GM21390 (cell line): ENCODE measurements around the gene NPRL2.
"Not testable (repeated sequence)": the region's sequence is repeated elsewhere in the genome, so short reads cannot be mapped to it uniquely, and the experiment has no call there.

Source experiments
- ATAC-seq: cut with Tn5 transposase; IDR thresholded peaks from one replicate; pipeline ENCODE4 v1.9.1; 2021; ENCODE audit not compliant: unreplicated experiment

NPRL2 gene

DNA sequence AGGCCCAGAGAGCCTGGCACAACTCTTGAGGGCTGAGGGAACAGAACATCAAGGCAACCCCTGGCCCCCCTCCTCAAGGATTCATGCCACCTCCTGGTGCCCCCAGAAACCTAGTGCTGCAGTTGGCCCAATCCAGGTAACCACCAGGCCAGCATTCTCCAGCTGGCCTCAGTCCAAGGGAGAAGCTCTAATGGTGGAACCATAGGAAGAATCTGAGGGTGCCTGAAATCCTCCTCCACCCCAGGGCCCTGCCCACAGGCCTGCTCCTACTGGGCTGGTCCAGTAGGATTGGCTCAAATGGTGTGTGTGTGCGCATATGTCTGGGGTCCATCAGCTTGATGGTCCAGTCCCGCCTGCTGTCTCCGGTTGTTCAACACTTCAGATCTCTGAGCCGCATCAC is 35.8 kb downstream of the NPRL2 start:
- no peak for ATAC-seq

DNA sequence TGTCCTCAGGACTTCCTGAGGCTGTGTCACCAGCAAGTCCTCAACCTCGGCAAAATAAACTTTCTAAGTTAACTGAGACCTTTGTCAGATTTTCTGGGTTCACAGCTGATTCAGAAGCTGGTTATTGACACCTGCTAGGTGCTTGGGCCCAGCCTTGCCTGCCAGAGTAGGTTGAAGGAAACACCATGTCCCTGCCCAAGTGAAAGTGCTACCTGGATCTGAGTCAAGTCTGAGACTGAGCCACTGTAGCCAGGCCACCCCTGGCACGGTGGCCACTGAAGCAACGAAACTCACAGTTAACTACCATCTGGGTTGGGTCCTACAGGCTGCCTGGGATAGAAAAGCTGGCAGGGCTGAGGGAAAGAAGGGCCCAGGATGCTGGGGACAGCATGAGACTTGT is 36.2 kb downstream of the NPRL2 start:
- no peak for ATAC-seq

- ATAC-seq, result not testable (repeated sequence)
Observed at GRCh38 chr3:50312041-50312440, 38.5 kb downstream of the NPRL2 start.

- ATAC-seq, result no peak
Observed at GRCh38 chr3:50304601-50305000, 46.0 kb downstream of the NPRL2 start.

GRCh38 chr3:50303013-50303815 is 47.4 kb downstream of the NPRL2 start, which contains the start of gene HYAL1:
TSS of gene HYAL1 (minus strand) at chr3:50303574. CDS start at chr3:50302956, 618 bp downstream.
- no peak for ATAC-seq

DNA sequence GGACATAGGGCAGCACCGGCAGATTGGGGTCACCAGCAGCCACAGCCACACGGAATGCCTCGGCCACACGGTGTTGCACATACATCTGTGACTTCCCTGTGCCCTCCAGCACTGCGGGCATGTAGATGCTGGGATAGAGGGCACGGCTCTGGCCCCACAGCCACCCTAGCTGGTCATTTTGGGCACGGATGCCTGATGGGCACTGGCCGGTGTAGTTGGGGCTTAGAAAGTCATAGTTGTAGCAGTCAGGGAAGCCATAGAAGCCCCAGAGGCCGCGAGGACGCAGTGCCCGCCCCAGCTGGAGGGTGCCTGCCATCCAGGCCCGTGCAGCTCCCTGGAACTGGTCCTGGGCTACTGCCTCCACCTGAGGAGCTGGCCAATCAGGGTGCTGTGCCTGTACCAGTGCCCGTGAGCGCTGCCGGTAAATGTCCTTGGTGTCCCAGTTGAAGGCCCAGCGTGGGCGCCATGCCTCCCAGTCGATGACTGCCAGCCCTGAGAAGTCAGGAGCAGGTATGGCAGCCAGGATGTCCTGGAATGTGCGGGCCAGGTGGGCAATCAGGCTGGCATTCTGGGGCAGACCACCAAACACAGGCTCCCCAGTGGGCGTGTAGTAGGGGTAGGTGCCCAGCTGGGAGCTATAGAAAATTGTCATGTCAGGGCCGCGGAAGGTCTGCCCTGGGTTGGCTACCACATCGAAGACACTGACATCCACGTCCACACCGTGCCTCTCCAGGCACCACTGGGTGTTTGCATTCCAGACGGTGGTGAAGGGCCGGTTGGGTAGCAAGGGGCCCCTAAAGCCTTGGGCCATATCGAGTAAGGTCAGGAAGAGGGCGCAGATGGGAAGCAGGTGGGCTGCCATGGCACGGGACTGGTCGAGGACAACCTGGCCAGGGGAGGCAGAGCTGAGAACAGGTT is 48.2 kb downstream of the NPRL2 start:
- ATAC-seq, result no peak

- ATAC-seq, result no peak
Observed at GRCh38 chr3:50300681-50301254, 49.8 kb downstream of the NPRL2 start.

GRCh38 chr3:50299929-50300680 is 50.5 kb downstream of the NPRL2 start:
- no peak for ATAC-seq

- no peak for ATAC-seq
Observed at GRCh38 chr3:50299638-50299928, 51.0 kb downstream of the NPRL2 start.

DNA sequence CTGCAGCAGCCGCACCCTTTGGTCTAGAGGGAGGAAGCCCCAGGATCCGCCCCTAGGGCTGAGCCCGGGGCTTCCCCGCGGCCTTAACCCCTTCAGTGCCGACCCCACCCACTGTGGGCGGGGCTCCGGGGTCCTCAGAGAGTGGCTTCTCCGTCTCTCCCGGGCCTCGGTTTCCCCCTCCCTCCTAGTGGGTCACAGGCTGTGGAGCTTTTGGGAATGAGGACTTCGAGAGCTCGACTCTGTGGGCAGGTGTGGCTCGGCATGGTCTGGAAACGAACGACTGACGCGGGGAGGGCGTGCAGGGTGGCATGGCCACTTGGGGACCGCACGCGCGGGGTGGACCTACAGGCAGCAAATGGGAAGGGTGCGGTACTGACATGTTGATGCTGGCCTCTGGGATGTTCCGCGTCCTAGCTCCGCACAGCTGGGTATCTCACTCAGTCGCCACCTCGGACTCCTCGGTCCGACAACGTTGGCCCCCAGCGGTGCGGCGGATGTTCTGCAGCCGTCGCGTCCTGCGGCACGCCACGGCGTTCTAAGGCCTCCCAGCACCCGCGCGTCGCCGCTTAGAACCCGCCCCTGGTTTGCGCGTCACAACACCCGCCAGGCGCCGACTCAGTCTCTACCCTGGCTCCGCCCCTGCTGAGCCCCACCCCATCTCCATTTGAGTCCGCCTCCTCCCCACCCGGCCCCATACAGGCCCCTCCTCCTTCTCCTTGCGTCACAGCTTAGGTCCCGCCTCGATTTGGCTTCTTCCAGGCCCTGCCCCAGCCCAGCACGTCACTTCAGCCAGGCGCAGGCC is 51.5 kb downstream of the NPRL2 start, which contains the start of the genes HYAL3 and NAA80:
Gene HYAL3, minus strand, starts transcription at position 570 of the 802 bp plus-strand sequence. CDS start 3,803 bp downstream, outside the sequence.
Gene NAA80, minus strand, starts transcription at position 570 of the 802 bp plus-strand sequence. CDS start 1,942 bp downstream, outside the sequence.
- peak; percentile 84 for ATAC-seq

GRCh38 chr3:50297896-50298725 is 52.5 kb downstream of the NPRL2 start:
- no peak for ATAC-seq

GRCh38 chr3:50297384-50297775 is 53.2 kb downstream of the NPRL2 start:
- ATAC-seq, result no peak
